Glutamatergic neuron (in vitro differentiated cells): Measurements from ENCODE around the gene P2RY2. TPM values are rescaled to one million over a fixed set of nuclear protein-coding genes. Genes with fewer than 3 reads are reported as not detected.
"Not testable (repeated sequence)": the region's sequence is repeated elsewhere in the genome, so short reads cannot be mapped to it uniquely, and the experiment has no call there.

Experiments
- DNase-seq: peaks from one replicate; pipeline ENCODE4 v3.0.0; 2022
- H3K27ac Mint-ChIP-seq: one replicate; pipeline ENCODE4 v1.8.0; 2020; ENCODE audit warnings: mild to moderate bottlenecking, mixed read lengths, inconsistent platforms; ENCODE audit not compliant: unreplicated experiment
- H3K27me3 Mint-ChIP-seq: one replicate; pipeline ENCODE4 v1.8.0; 2020; ENCODE audit warnings: mild to moderate bottlenecking, moderate library complexity, mixed read lengths, inconsistent platforms; ENCODE audit not compliant: unreplicated experiment
- H3K36me3 Mint-ChIP-seq: one replicate; pipeline ENCODE4 v1.8.0; 2020; ENCODE audit warnings: mild to moderate bottlenecking, mixed read lengths, inconsistent platforms; ENCODE audit not compliant: unreplicated experiment
- H3K4me1 Mint-ChIP-seq: one replicate; pipeline ENCODE4 v1.8.0; 2020; ENCODE audit warnings: mild to moderate bottlenecking, low read depth, mixed read lengths, inconsistent platforms; ENCODE audit not compliant: unreplicated experiment
- H3K4me3 Mint-ChIP-seq: one replicate; pipeline ENCODE4 v1.8.0; 2020; ENCODE audit warnings: mild to moderate bottlenecking, mixed read lengths, inconsistent platforms; ENCODE audit not compliant: unreplicated experiment
- H3K9me3 Mint-ChIP-seq: one replicate; pipeline ENCODE4 v1.8.0; 2020; ENCODE audit warnings: mild to moderate bottlenecking, moderate library complexity, mixed read lengths, inconsistent platforms; ENCODE audit not compliant: unreplicated experiment
- total RNA-seq: library from RNA; stranded (reverse); fragmentation: NEBNext Ultra II Directional; extraction: Animal tissue kit (Norgen Biotek cat#: 25700); gene quantifications from one replicate; pipeline ENCODE4 v1.2.1, GENCODE V29; 2021; ENCODE audit not compliant: unreplicated experiment
- TF ChIP-seq, protein P1 (sequence below): fragments of 200-600 bp; sonication (generic); IDR thresholded peaks from one replicate; pipeline ENCODE4 v1.5.0; 2021; ENCODE audit not compliant: partially characterized antibody, unreplicated experiment

P2RY2 gene
- total RNA-seq, 1 donor from 2014 or later = 0.69 TPM

DNA sequence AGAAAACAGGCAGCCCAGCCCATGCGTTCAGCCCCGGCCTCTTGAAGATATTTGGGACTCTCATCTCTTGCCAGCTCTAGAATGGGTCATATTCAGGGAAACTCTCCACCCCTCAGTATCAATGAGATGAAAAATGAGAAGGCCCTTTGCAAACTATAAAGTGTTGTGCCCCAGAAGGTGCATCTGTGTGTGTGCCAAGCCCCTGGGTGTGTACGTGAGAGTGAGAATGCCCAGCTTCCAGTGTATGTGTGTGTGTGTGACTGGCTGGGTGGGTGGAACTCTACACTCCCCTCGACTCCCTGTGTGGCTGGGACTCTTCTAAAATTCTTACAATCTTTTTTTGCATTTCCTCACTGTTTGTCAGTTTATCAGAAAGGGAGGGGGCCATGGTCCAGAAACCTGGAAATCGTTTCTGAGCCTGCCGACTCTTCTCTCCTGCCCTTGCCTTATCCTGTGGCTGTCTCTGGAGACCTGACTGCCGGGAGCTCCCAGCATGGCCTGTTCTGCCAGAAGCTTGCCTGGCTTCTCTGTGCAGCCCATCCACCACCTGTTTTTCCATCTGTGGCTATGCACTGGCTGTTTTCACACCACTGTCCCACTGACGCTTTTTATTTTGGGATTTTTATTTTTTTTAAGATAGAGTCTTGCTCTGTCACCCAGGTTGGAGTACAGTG lies 55.3 kb downstream of the P2RY2 start:
- peaks cover 2% of the 10 kb centered on the region for H3K27me3 Mint-ChIP-seq
- peak overlapping the region; percentile 55 for H3K27ac Mint-ChIP-seq
- H3K9me3 Mint-ChIP-seq = peaks cover 7% of the 10 kb centered on the region
- peaks cover 30% of the 10 kb centered on the region for H3K4me1 Mint-ChIP-seq
- H3K4me3 Mint-ChIP-seq = peak overlapping the region; percentile 60
- peak; percentile 60 for DNase-seq
- TF ChIP-seq, protein P1, sequence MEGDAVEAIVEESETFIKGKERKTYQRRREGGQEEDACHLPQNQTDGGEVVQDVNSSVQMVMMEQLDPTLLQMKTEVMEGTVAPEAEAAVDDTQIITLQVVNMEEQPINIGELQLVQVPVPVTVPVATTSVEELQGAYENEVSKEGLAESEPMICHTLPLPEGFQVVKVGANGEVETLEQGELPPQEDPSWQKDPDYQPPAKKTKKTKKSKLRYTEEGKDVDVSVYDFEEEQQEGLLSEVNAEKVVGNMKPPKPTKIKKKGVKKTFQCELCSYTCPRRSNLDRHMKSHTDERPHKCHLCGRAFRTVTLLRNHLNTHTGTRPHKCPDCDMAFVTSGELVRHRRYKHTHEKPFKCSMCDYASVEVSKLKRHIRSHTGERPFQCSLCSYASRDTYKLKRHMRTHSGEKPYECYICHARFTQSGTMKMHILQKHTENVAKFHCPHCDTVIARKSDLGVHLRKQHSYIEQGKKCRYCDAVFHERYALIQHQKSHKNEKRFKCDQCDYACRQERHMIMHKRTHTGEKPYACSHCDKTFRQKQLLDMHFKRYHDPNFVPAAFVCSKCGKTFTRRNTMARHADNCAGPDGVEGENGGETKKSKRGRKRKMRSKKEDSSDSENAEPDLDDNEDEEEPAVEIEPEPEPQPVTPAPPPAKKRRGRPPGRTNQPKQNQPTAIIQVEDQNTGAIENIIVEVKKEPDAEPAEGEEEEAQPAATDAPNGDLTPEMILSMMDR = no peak
- no peaks in the 10 kb centered on the region for H3K36me3 Mint-ChIP-seq

DNA sequence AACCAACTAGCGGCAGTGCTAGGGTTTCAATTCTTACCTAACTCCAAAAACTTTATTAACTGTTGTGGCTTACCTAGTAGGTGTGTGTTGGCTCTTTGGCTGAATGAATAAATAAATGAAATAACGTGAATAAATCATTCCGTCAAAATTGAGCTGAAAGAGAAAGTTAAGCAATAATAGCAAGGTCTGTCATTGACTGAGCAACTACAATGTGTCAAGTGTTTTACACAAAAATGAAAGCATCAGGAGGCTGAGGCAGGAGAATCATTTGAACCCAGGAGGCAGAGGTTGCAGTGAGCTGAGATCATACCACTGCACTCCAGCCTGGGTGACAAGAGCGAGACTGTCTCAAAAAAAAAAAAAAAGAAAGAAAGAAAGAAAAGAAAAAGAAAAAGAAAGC lies 56.1 kb downstream of the P2RY2 start:
- peaks cover 30% of the 10 kb centered on the region for H3K4me1 Mint-ChIP-seq
- H3K4me3 Mint-ChIP-seq, H3K9me3 Mint-ChIP-seq, H3K36me3 Mint-ChIP-seq, H3K27me3 Mint-ChIP-seq, DNase-seq, H3K27ac Mint-ChIP-seq: not testable (repeated sequence)

DNA sequence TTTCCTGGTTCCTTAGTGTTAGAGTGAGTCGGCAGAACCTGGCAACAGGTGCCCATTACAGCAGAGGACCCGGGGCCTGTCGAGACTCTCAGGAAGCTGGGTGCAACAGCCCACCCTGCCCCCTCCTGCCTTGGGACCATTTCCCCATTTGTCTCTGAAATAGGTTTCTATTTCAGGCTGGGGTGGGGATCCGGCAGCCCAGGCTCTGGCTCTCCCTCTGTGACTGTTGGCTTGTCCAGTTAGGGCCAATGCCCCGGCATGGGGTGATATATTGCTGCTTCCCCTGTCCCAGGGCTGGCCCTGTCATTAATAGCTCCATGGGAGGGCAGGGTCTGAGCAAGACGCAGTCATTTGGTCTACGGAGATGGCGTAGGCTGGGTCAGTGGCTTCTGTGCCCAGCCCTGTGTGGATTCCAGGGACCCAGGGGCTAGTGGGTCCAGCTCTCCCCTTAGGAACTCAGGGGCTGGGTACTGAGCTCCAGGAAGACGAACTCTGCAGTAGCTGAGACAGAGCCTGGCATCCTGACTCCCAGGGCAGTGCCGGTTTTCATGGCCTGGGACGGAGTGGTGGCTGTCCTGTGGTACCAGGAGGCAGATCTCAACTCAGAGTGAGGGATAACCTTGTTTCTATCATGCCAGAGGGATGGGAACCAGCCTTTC lies 56.8 kb downstream of the P2RY2 start:
- TF ChIP-seq, protein P1 = no peak
- H3K27ac Mint-ChIP-seq = no peak overlapping the region
- peak; percentile 13 for DNase-seq
- no peak overlapping the region for H3K4me3 Mint-ChIP-seq
- no peaks in the 10 kb centered on the region for H3K36me3 Mint-ChIP-seq
- peaks cover 7% of the 10 kb centered on the region for H3K9me3 Mint-ChIP-seq
- peaks cover 30% of the 10 kb centered on the region for H3K4me1 Mint-ChIP-seq
- peaks cover 4% of the 10 kb centered on the region for H3K27me3 Mint-ChIP-seq

DNA sequence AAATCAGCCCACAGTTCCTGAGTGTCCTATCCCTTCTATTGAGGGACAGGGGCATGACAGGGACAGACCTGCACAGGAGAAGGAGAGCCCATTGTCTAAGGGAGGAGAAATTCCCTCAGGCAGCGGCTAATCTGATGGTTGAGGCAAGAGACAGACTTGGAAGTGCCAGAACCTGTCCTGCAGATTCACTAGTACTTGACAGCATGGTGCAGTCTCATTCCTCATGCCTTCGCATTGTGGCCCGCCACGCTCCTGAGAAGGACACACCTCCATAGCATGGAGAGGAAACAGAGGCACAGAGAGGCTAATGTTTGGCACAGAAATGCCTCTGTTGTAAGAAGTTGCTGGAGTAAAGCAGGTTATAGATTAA lies 57.3 kb downstream of the P2RY2 start:
- Mint-ChIP-seq H3K27ac (no peak overlapping the region), H3K4me1 (peaks cover 31% of the 10 kb centered on the region), H3K4me3 (no peak overlapping the region), H3K27me3 (peaks cover 4% of the 10 kb centered on the region), H3K9me3 (peaks cover 7% of the 10 kb centered on the region), H3K36me3 (no peaks in the 10 kb centered on the region)
- DNase-seq = peak; percentile 7
- TF ChIP-seq, protein P1 = no peak

DNA sequence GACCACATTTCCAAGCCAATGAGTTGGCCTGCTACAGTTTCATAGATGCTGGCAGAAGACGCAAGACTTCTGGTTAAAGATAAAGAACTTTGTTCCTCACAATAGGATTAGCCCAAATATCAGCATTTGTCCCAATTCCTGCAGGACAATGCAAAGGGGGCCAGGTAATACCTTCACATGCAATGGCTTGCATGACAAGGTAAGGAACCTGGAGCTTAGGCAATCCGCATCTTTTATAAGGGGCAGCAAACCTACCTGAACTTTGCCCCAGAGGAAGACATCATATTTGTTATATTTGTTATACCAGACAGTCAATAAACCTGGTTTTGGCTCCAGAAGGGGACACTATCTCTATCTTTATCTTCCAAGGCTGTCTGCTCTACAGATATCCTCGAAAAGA lies 59.4 kb downstream of the P2RY2 start:
- TF ChIP-seq, protein P1 = no peak
- no peak overlapping the region for H3K27ac Mint-ChIP-seq
- no peaks in the 10 kb centered on the region for H3K36me3 Mint-ChIP-seq
- H3K9me3 Mint-ChIP-seq = peaks cover 4% of the 10 kb centered on the region
- no peak overlapping the region for H3K4me3 Mint-ChIP-seq
- H3K4me1 Mint-ChIP-seq = peaks cover 27% of the 10 kb centered on the region
- peaks cover 6% of the 10 kb centered on the region for H3K27me3 Mint-ChIP-seq
- DNase-seq = no peak
